HG02642 (cell line): ENCODE results near the gene XKRX.

ENCODE experiments used
- ATAC-seq: cut with Tn5 transposase; IDR thresholded peaks from one replicate; pipeline ENCODE4 v1.9.1; 2021; ENCODE audit warnings: mild to moderate bottlenecking; ENCODE audit not compliant: unreplicated experiment, poor library complexity

Gene XKRX

DNA sequence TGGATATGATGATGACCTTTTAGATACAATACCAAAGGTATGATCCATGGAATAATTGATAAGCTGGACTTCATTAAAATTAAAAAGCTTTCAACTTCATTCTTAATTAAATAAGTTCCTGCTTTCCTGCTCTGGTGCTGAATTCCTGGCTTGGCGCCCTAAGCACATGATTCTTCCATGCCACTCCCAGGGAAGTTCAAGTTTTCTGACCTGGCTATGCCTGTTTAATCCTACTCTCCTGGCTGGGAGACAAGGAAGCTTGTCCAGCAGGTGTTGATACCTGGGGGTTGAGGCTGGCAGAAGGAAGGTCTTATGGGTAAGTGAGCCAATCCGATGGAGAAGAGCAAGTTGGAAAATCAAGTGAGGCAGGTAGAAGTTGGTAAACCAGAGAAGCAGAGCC, 24.3 kb downstream of the XKRX start:
- ATAC-seq, result no peak

DNA sequence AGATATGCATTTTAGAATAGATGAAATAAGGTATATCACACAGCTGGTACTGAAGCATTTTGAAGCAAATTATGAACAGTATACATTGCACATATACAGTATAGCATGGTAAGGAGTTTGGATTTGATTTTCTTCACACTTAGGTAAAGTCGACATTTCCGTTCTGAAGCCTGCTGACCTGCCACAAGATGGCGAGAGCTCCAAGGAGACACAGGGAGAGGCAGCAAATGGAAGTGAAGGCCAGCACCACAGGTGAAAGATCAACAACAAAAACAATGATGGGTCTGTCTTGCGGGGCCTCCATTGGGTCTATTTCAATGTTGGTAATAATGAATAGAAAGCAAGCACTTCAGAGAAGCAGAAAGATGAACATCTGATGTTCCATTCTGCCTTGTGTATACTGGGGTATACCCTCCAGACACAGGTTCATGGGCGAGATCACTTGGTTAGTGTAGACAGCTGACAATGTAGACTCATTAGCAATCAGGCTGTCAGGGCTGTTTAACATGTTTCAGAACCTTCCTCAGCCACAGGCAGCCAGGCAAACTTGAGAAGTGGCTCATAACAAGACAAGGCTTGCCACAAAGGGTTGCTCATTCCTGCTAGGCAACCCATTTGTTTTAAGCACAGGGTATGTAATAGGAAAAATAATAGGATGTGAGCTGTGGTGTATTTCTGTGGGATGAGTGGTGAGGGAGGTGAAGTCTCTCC, 33.2 kb downstream of the XKRX start:
- no peak for ATAC-seq

DNA sequence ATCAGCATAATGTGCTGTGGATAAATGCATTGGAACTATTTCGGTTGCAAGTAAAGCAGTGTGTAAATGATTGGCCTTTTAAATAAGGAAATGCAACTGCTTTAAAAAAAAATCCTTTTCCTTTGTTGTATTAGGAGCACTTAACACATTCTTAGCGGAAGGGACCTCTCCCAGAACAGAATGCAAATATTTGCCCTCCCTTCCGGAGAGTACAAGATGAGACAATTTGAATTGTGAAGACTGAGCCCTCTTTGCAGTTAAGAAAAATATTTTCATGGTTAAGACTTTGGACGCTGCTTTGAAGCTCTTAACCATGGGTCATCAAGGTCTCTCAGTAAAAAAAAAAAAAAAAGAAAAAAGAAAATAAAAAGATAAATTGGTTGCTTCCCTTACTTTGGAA, 45.1 kb downstream of the XKRX start:
- ATAC-seq, result no peak

DNA sequence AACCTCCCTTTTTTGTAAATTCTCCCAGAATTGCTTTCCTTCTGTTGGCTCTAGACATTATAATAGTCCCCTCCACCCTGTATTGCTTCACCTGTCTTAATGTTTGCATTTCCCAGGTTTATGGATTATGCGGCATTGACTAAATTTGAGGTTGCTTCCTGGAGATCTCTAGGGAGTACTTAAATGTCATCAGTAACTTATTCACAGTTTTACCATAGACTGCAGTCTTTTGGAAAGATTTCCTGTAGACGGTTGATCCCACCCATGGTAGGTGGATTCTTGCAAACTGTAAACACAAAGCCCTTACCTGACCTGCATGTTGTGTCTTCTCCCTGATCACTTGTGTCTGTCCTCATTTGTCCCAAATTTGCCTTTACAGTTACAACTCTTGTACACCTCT, 48.3 kb downstream of the XKRX start:
- ATAC-seq, result no peak

DNA sequence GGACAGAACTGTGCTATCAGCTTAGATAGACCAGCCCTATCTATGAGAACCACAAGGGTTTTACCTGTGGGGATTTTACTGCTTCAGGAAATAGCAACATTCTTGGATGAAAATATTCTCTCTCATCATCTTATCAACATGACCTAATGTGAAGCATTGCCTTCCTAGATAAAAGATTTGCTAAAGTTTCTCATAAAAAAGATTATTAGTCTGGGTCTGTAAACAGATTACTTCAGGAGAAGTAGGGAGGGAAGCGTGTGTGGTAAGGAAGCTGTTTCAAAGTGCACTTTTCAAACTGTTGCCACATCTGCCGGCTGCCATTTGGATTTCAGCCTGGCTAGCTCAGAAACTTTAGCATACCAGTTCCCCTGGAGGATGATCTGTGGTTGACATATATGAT, 54.4 kb downstream of the XKRX start, which contains the start of gene NOX1:
Gene NOX1 (minus strand): TSS at position 35 of the 400 bp plus-strand sequence. CDS start 220 bp downstream, outside the sequence.
- no peak for ATAC-seq

DNA sequence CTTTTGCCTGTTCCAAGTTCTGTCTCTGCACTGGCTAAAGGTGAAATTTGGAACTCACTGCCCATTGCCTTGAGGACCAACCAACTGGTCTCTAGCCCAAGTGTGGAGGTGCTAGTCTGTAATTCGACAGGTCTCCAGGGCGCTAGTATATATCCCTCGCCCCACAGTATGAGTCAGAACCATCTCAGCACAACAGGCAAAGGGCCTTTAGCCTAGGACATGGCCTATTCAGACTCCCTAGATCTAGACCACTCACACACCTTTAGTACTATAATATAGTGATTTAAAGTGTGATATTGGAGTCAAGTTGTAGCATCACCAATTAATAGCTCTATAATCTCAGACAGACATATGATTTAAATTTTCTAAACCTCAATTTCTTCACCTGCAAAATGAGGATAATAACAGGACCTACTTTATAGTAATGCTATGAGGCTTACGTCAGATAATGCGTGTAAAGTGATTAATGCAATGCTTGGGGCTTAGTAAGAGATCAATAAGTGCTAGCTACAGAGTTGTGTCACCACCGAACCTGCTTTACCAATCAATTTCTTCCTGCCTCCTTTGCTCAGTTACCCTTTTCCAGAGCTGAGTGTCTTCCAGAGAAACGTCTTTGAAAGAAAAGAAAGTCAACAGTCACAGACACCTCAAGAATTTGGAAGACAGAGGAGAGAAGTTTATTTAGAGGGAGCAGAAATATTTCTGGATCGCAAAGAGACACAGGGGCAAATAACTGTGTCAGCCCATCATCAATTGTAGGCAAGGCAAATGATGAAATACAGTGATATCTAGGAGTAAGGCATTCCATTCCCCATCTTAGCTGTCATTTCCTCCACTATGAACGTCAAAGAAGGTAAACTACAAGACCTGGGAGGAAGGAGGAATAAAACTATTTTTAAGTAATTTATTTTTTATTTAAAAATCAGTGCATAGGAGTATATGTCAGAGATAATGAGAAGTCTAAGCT, 56.8 kb downstream of the XKRX start:
- no peak for ATAC-seq

DNA sequence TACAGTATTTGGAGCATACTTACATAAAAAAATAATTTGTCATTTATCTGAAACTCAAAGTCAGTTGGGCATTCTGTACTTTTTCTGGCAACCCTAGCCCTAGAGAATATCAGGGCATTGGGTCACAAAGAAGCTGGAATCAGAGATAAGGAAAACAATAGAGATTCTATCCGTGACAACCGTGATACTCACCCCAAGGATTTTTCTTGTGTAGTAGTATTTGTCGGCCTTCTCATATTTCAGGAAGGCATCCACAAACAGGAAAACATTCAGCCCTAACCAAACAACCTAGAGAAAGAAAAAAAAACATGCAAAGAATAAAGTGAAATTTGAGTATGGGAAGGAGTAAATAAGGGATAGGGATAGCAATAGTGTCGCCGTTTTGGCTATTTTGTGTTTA, 58.2 kb downstream of the XKRX start:
- no peak for ATAC-seq

DNA sequence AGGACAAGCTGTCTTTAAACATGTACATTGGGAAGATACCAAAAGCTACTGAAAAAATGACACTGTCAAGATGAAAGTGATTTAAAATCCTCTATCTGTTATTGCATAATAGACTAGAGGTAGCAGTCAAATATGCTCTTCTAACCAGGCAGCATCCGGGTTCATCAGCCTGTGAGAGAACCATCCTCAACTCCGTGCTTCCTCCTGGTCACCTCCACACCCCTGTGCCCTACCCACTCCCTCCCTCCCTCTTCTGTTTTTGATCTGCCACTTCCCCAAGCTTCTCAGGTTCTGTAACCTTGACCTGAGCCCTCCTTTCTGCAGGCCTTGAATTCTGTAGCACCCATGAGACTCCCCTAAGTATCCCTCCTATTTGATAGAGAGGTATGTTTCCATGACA, 60.4 kb downstream of the XKRX start:
- no peak for ATAC-seq

DNA sequence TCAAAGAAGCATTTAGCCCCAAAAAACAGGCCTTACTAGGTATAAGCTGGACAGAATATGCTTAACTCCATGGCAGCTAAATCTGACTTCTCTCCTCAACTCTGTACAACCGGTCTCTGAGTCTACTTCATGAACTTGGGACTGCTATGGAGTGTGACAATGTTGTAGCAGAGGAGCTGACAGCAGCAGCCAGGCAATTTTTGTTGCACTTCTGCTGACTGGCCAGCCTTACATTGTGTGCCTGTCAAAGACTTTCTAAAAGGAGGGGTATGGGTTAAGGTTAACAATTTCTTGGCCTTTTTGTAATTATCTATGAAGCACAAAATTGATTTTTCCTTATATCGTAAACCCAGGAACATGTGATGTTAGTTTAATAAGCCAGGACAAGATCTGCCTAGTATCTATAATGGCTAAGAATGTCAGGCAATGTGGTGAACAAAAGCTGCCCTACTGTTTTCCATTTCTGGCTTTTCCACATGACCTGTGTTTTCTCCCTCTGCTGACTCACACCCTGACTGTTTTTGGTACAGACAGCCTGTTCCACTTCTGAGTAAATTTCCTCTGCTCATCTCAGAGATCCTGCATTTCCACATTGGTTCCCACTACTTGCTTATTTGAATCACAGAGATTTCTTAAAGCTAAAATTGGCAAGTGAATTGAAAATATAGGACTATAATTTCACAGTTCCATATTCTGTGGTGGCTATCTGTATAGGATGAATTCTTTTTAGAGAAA, 63.9 kb downstream of the XKRX start:
- no peak for ATAC-seq
